HEK293 (cell line): Measurements from ENCODE around the gene LY6G5C.

ENCODE experiments used
- CTCF ChIA-PET: fragments of 350-600 bp; formaldehyde crosslinking; extraction: SDS; loops from one replicate; lab custom pipeline; 2021; ENCODE audit warnings: antibody characterized with exemption; lab: Yijun Ruan, JAX
- POLR2A ChIA-PET: fragments of 300-600 bp; formaldehyde crosslinking; extraction: SDS; loops from one replicate; lab custom pipeline; 2020; ENCODE audit warnings: antibody characterized with exemption, inconsistent platforms; lab: Yijun Ruan, JAX
- H3K27ac ChIP-seq: fragments of 200-500 bp; sonication (Bioruptor generic); 2 replicates; pipeline ENCODE4 v1.5.1; 2014; ENCODE audit warnings: low read depth, low read length, control low read depth, inconsistent platforms; ENCODE audit errors: extremely low read depth
- H3K36me3 ChIP-seq, 2 experiments: fragments of 200-500 bp in 1 of 2; sonication (Bioruptor generic) in 1 of 2; 1 replicate in 1 of 2; 2 replicates in 1 of 2; pipeline ENCODE4 v1.5.1; 2014 to 2017; ENCODE audit warnings: inconsistent platforms in 2 of 2, low read length in 2 of 2; ENCODE audit not compliant: control insufficient read depth in 2 of 2, insufficient read depth in 1 of 2
- H3K4me1 ChIP-seq: fragments of 200-500 bp; sonication (Bioruptor generic); 2 replicates; pipeline ENCODE4 v1.5.1; 2014; ENCODE audit warnings: mild to moderate bottlenecking, low read length, inconsistent platforms; ENCODE audit not compliant: control insufficient read depth, insufficient read depth
- H3K4me3 ChIP-seq: 2 replicates; pipeline ENCODE4 v1.5.1; 2011; ENCODE audit warnings: low read depth, mild to moderate bottlenecking, control low read depth, low read length, moderate library complexity
- H3K9me3 ChIP-seq: fragments of 200-500 bp; sonication (Bioruptor generic); 2 replicates; pipeline ENCODE4 v1.5.1; 2014; ENCODE audit warnings: low read depth, low read length, inconsistent platforms; ENCODE audit not compliant: control insufficient read depth, insufficient read depth
- FEZF1 ChIP-seq: fragments of 450-650 bp; formaldehyde crosslinking; IDR thresholded peaks from 2 replicates; pipeline ENCODE4 v1.5.1; 2016; ENCODE audit warnings: missing biosample characterization, missing genetic modification characterization
- OVOL3 ChIP-seq: fragments of 450-650 bp; formaldehyde crosslinking; IDR thresholded peaks from 2 replicates; pipeline ENCODE4 v1.5.1; 2016; ENCODE audit warnings: missing biosample characterization, missing genetic modification characterization
- RBAK ChIP-seq: fragments of 450-650 bp; formaldehyde crosslinking; IDR thresholded peaks from 2 replicates; pipeline ENCODE4 v1.5.1; 2016; ENCODE audit warnings: missing biosample characterization, missing genetic modification characterization
- SP2 ChIP-seq: fragments of 450-650 bp; formaldehyde crosslinking; IDR thresholded peaks from 2 replicates; pipeline ENCODE4 v1.5.1; 2016; ENCODE audit warnings: missing biosample characterization, missing genetic modification characterization
- ZBTB21 ChIP-seq: fragments of 450-650 bp; formaldehyde crosslinking; IDR thresholded peaks from 2 replicates; pipeline ENCODE4 v1.5.1; 2017; ENCODE audit warnings: missing biosample characterization, missing genetic modification characterization
- ZNF121 ChIP-seq: fragments of 450-650 bp; formaldehyde crosslinking; IDR thresholded peaks from 2 replicates; pipeline ENCODE4 v1.5.1; 2016; ENCODE audit warnings: missing biosample characterization, missing genetic modification characterization
- ZNF366 ChIP-seq: fragments of 450-650 bp; formaldehyde crosslinking; conservative IDR thresholded peaks from 2 replicates; pipeline ENCODE4 v1.5.1; 2016; ENCODE audit warnings: missing biosample characterization, missing genetic modification characterization
- ZNF777 ChIP-seq: fragments of 450-650 bp; formaldehyde crosslinking; IDR thresholded peaks from 2 replicates; pipeline ENCODE4 v1.5.1; 2017; ENCODE audit warnings: missing biosample characterization, missing genetic modification characterization, borderline replicate concordance
- TF ChIP-seq, protein P1 (sequence below): fragments of 450-650 bp; formaldehyde crosslinking; IDR thresholded peaks from 2 replicates; pipeline ENCODE4 v1.5.1; 2016; ENCODE audit warnings: missing biosample characterization, missing genetic modification characterization
- TF ChIP-seq, protein P2 (sequence below): fragments of 450-650 bp; formaldehyde crosslinking; IDR thresholded peaks from 2 replicates; pipeline ENCODE4 v1.5.1; 2017; ENCODE audit warnings: missing biosample characterization, missing genetic modification characterization
- TF ChIP-seq, protein P3 (sequence below): fragments of 450-650 bp; formaldehyde crosslinking; IDR thresholded peaks from 2 replicates; pipeline ENCODE4 v1.5.1; 2016; ENCODE audit warnings: missing biosample characterization, missing genetic modification characterization
- TF ChIP-seq, protein P4 (sequence below): fragments of 450-650 bp; formaldehyde crosslinking; IDR thresholded peaks from 2 replicates; pipeline ENCODE4 v1.5.1; 2016; ENCODE audit warnings: missing biosample characterization, missing genetic modification characterization

The LY6G5C gene

DNA sequence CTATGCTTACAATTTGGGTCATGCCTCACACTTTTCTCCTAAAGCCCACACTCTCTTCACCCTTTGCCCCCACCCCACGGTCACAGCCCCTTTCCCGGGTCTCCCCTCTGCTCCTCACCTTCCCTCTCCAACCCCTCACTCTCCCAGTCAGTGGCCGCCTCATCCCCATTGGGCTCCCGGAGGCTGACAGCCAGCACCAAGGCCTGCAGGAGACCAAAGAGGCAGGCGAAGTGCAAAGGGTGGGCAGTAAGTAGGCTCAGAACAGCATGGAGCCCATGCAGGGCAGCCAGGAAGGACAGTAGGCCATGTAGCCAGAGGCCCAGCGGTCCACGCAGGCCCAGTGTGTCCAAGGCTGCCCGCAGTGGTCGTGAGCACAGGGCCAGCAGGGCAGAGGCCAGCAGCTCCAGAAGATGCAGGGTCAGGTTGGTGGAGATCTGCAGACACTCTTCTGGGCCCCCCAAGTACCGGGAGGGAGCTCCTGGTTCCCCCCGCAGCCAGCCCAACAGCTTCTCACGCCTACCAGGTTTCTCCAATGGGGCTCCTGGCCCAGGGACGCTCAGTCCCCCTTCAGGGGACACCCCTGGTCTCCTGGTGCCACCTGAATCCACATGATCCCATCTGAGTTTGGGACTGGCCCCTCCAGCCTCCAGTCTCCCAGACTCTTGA is 21.8 kb downstream of the LY6G5C start:
- TF ChIP-seq, protein P1, sequence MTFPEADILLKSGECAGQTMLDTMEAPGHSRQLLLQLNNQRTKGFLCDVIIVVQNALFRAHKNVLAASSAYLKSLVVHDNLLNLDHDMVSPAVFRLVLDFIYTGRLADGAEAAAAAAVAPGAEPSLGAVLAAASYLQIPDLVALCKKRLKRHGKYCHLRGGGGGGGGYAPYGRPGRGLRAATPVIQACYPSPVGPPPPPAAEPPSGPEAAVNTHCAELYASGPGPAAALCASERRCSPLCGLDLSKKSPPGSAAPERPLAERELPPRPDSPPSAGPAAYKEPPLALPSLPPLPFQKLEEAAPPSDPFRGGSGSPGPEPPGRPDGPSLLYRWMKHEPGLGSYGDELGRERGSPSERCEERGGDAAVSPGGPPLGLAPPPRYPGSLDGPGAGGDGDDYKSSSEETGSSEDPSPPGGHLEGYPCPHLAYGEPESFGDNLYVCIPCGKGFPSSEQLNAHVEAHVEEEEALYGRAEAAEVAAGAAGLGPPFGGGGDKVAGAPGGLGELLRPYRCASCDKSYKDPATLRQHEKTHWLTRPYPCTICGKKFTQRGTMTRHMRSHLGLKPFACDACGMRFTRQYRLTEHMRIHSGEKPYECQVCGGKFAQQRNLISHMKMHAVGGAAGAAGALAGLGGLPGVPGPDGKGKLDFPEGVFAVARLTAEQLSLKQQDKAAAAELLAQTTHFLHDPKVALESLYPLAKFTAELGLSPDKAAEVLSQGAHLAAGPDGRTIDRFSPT (tag by site-specific recombination) = no peak
- TF ChIP-seq, all 188 proteins: peak for 0
- ChIA-PET CTCF (no interaction called here), POLR2A (interaction anchor here (0.6 to 3.2 kb wide), 5 partner anchors 12 to 942 kb away, joined by 3 to 12 read pairs (median 8); partner anchors contain the start of gene MDC1)
- peaks cover 0 to 55% of the 10 kb centered on the region in 2 experiments; a peak in 2 of 3 replicates for H3K36me3 ChIP-seq
- peaks cover 3% of the 10 kb centered on the region; the same call in 1 of the 2 replicates for H3K4me1 ChIP-seq
- H3K9me3 ChIP-seq = no peaks in the 10 kb centered on the region
- H3K27ac ChIP-seq = 0 out of 2 replicates have a peak overlapping the region, but pooled peaks have one; percentile 73
- peak overlapping the region; percentile 67 for H3K4me3 ChIP-seq

DNA sequence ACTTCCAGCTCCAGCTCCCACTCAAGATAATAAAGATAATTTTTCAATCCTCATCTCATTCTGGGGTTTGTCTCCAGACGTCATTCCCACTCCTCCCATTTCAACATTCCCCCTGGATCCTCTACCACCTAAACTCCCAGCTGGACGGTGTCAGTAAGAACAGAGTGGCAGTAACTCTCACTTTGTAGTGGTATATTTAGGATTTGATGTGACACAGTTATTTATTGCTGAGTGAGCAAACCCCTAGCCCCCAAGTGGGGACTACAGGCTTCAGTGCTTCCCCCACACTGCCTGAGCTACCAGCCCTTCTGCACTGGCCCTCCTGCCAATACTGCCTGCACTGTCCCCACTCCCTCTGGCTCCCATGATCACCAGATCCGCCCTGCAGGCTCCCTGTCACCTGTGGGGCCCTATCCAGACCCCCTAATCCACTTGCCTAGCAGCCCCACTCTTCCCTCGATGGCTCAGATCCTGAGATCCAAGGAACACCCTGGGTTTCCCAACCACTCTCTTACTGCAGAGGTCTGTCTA is 22.6 kb downstream of the LY6G5C start:
- H3K4me1 ChIP-seq = peaks cover 5% of the 10 kb centered on the region; the same call in 1 of the 2 replicates
- no peak overlapping the region for H3K27ac ChIP-seq

DNA sequence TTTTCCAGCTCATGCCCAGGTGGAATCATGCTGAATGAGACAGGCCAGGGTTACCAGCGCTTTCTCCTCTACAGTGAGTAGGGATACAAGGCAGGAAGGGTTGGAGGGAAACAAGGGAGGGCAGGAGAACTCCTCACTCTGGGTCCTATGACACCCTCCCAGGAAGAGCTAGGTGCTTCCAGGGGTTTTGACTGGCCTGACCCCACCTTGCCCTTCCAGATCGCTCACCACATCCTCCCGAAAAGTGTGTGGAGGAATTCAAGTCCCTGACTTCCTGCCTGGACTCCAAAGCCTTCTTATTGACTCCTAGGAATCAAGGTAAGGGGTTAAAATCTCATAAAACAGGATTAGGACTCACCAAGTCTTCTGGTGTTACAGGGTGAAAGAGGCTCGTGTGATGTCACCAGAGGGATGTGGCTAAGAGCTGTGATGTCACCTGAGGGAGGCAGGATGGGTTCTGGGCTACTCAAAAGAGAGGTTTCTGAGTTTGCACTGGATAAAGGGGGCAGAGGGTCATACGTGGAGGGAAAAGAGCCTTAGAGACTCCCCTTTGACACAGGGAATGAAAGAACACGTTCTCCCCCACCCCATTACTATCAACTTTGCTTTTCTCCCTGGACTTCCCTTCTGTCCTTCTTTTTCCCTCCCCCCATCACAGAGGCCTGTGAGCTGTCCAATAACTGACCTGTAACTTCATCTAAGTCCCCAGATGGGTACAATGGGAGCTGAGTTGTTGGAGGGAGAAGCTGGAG is 23.3 kb downstream of the LY6G5C start:
- ChIA-PET CTCF (interaction anchor here (0.6 to 1.1 kb wide), 4 partner anchors 23 to 1217 kb away, joined by 3 to 4 read pairs (median 3); partner anchors contain the start of genes LST1 and LY6G5C), POLR2A (interaction anchor here (0.9 to 3.2 kb wide), 5 partner anchors 9 to 314 kb away, joined by 3 to 11 read pairs (median 3); partner anchors contain the start of genes DXO, HSPA1B and PRRC2A)
- Histone ChIP-seq H3K4me1 (peaks cover 5% of the 10 kb centered on the region; the same call in 1 of the 2 replicates), H3K27ac (no peak overlapping the region), H3K4me3 (no peak overlapping the region), H3K36me3 (peaks cover 0 to 43% of the 10 kb centered on the region in 2 experiments; a peak in 2 of 3 replicates), H3K9me3 (no peaks in the 10 kb centered on the region)
- 0 out of 2 replicates have a peak, but pooled peaks have one; percentile 17 for TF ChIP-seq SP2
- peak; percentile 92 for TF ChIP-seq ZBTB21 (tag by site-specific recombination)
- TF ChIP-seq, protein P2, sequence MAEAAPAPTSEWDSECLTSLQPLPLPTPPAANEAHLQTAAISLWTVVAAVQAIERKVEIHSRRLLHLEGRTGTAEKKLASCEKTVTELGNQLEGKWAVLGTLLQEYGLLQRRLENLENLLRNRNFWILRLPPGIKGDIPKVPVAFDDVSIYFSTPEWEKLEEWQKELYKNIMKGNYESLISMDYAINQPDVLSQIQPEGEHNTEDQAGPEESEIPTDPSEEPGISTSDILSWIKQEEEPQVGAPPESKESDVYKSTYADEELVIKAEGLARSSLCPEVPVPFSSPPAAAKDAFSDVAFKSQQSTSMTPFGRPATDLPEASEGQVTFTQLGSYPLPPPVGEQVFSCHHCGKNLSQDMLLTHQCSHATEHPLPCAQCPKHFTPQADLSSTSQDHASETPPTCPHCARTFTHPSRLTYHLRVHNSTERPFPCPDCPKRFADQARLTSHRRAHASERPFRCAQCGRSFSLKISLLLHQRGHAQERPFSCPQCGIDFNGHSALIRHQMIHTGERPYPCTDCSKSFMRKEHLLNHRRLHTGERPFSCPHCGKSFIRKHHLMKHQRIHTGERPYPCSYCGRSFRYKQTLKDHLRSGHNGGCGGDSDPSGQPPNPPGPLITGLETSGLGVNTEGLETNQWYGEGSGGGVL (tag by site-specific recombination) = peak; percentile 84
- TF ChIP-seq ZNF366 = peak; percentile 63
- TF ChIP-seq OVOL3 = no peak

More for the DNA sequence above, 22.6 kb downstream of the LY6G5C start:
- Histone ChIP-seq H3K4me3 (peak overlapping the region; percentile 2; the same call in 1 of the 2 replicates), H3K9me3 (no peaks in the 10 kb centered on the region), H3K36me3 (peaks cover 0 to 46% of the 10 kb centered on the region in 2 experiments; a peak in 2 of 3 replicates)
- CTCF ChIA-PET = interaction anchor here (0.6 to 1.1 kb wide), 4 partner anchors 23 to 1216 kb away, joined by 3 to 4 read pairs (median 3); partner anchors contain the start of genes LST1 and LY6G5C
- POLR2A ChIA-PET = interaction anchor here (0.9 to 3.2 kb wide), 5 partner anchors 8 to 314 kb away, joined by 3 to 11 read pairs (median 3); partner anchors contain the start of genes DXO, HSPA1B and PRRC2A
- TF ChIP-seq, protein P3, sequence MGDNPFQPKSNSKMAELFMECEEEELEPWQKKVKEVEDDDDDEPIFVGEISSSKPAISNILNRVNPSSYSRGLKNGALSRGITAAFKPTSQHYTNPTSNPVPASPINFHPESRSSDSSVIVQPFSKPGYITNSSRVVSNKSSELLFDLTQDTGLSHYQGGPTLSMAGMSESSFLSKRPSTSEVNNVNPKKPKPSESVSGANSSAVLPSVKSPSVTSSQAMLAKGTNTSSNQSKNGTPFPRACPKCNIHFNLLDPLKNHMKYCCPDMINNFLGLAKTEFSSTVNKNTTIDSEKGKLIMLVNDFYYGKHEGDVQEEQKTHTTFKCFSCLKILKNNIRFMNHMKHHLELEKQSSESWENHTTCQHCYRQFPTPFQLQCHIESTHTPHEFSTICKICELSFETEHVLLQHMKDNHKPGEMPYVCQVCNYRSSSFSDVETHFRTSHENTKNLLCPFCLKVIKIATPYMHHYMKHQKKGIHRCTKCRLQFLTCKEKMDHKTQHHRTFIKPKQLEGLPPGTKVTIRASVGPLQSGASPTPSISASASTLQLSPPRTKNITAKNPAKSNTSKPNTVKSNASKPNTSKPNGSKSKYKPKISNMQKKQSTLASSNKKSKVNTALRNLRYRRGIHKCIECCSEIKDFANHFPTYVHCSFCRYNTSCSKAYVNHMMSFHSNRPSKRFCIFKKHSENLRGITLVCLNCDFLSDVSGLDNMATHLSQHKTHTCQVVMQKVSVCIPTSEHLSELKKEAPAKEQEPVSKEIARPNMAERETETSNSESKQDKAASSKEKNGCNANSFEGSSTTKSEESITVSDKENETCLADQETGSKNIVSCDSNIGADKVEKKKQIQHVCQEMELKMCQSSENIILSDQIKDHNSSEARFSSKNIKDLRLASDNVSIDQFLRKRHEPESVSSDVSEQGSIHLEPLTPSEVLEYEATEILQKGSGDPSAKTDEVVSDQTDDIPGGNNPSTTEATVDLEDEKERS (tag by site-specific recombination) = no peak
- TF ChIP-seq RBAK (no peak), FEZF1 (tag by site-specific recombination) (no peak), ZNF121 (tag by site-specific recombination) (no peak), ZNF777 (no peak)
- TF ChIP-seq, protein P4, sequence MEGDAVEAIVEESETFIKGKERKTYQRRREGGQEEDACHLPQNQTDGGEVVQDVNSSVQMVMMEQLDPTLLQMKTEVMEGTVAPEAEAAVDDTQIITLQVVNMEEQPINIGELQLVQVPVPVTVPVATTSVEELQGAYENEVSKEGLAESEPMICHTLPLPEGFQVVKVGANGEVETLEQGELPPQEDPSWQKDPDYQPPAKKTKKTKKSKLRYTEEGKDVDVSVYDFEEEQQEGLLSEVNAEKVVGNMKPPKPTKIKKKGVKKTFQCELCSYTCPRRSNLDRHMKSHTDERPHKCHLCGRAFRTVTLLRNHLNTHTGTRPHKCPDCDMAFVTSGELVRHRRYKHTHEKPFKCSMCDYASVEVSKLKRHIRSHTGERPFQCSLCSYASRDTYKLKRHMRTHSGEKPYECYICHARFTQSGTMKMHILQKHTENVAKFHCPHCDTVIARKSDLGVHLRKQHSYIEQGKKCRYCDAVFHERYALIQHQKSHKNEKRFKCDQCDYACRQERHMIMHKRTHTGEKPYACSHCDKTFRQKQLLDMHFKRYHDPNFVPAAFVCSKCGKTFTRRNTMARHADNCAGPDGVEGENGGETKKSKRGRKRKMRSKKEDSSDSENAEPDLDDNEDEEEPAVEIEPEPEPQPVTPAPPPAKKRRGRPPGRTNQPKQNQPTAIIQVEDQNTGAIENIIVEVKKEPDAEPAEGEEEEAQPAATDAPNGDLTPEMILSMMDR (tag by site-specific recombination) = no peak
